GM12878 (cell line): ENCODE data around the gene NGB. TPM values are rescaled to one million over a fixed set of nuclear protein-coding genes. Genes with fewer than 3 reads are reported as not detected.

Experiments used
- ATAC-seq: fragments of 200-7000 bp; cut with Tn5 transposase; 3 replicates; pipeline ENCODE4 v1.9.1; 2020; ENCODE audit warnings: mild to moderate bottlenecking, moderate library complexity
- BruUV-seq: library from RNA; stranded (reverse); fragments of 400-500 nt; replicated peaks from 2 replicates; lab custom pipeline; 2021; lab: Mats Ljungman, UMichigan
- CTCF ChIA-PET: fragments of 300-600 bp; sonication (Branson Sonifier 250); formaldehyde crosslinking; extraction: SDS; loops from one replicate; lab custom pipeline; 2021; ENCODE audit warnings: inconsistent platforms; lab: Yijun Ruan, JAX
- POLR2A ChIA-PET: fragments of 350-600 bp; formaldehyde crosslinking; extraction: SDS; loops from one replicate; lab custom pipeline; 2021; ENCODE audit warnings: inconsistent platforms; lab: Charles Lee
- RAD21 ChIA-PET: fragments of 300-600 bp; sonication (Branson Sonifier 250); formaldehyde crosslinking; loops from one replicate; lab custom pipeline; 2023; ENCODE audit warnings: antibody characterized with exemption; ENCODE audit not compliant: unreplicated experiment; lab: Charles Lee
- SMC1A ChIA-PET: fragments of 300-600 bp; sonication (Branson Sonifier 250); formaldehyde crosslinking; loops from one replicate; lab custom pipeline; 2023; ENCODE audit not compliant: unreplicated experiment, uncharacterized antibody; lab: Charles Lee
- DNase-seq: peaks from one replicate; pipeline ENCODE4 v3.0.0-alpha.2; 2011; ENCODE audit warnings: low read depth, low spot score
- FAIRE-seq: peaks from 3 replicates; lab custom pipeline; 2011; peaks lifted over from hg19 to GRCh38; lab: Jason Lieb, UNC
- H2AFZ ChIP-seq: 2 replicates; pipeline ENCODE4 v1.6.0; 2011; ENCODE audit warnings: low read depth, low read length, control low read depth; ENCODE audit not compliant: control insufficient read depth
- H3K27ac ChIP-seq: 2 replicates; pipeline ENCODE4 v1.5.1; 2011; ENCODE audit warnings: control low read depth; ENCODE audit not compliant: control insufficient read depth, insufficient read depth
- H3K27me3 ChIP-seq, 2 experiments: replicated peaks in 1 of 2; 2 replicates each; pipeline versions ENCODE4 v1.6.0 to v1.6.1; 2011; ENCODE audit warnings: low read length in 1 of 2; ENCODE audit not compliant: control insufficient read depth in 2 of 2, insufficient read depth in 2 of 2
- H3K36me3 ChIP-seq, 2 experiments: 2 replicates each; pipeline ENCODE4 v1.5.1; 2011; ENCODE audit warnings: low read length in 1 of 2; ENCODE audit not compliant: control insufficient read depth in 2 of 2, insufficient read depth in 2 of 2
- H3K4me1 ChIP-seq: 2 replicates; pipeline ENCODE4 v1.6.1; 2011; ENCODE audit warnings: mild to moderate bottlenecking, low read length, moderate library complexity, mixed read lengths; ENCODE audit not compliant: control insufficient read depth, insufficient read depth
- H3K4me2 ChIP-seq: 2 replicates; pipeline ENCODE4 v1.6.0; 2011; ENCODE audit warnings: control low read depth; ENCODE audit not compliant: control insufficient read depth, insufficient read depth
- H3K4me3 ChIP-seq: fragments of 200-600 bp; sonication (generic); 2 replicates; pipeline ENCODE4 v1.5.1; 2016
- H3K79me2 ChIP-seq: 2 replicates; pipeline ENCODE4 v1.6.0; 2011; ENCODE audit warnings: low read length; ENCODE audit not compliant: control insufficient read depth, insufficient read depth
- H3K9ac ChIP-seq: 2 replicates; pipeline ENCODE4 v1.8.0; 2011; ENCODE audit warnings: low read length, control low read depth, mixed read lengths; ENCODE audit not compliant: control insufficient read depth, insufficient read depth
- H3K9me3 ChIP-seq: replicated peaks from 3 replicates; pipeline ENCODE4 v1.5.1; 2011; ENCODE audit warnings: mild to moderate bottlenecking, low read length; ENCODE audit not compliant: control insufficient read depth, insufficient read depth
- H4K20me1 ChIP-seq: 2 replicates; pipeline ENCODE4 v1.6.0; 2011; ENCODE audit not compliant: control insufficient read depth, insufficient read depth
- BHLHE40 ChIP-seq, 2 experiments: fragments of 450-650 bp in 1 of 2; IDR thresholded peaks; 2 replicates each; pipeline ENCODE4 v1.6.1; 2011 to 2017; ENCODE audit warnings: low read depth in 2 of 2, borderline replicate concordance in 1 of 2, improper control_type of control experiment in 1 of 2, low read length in 1 of 2, mild to moderate bottlenecking in 1 of 2
- CBFB ChIP-seq: IDR thresholded peaks from 2 replicates; pipeline ENCODE4 v1.6.1; 2016; ENCODE audit warnings: antibody characterized with exemption, low read depth
- CEBPB ChIP-seq, 2 experiments: fragments of 150-350 bp in 1 of 2; IDR thresholded peaks; 2 replicates each; pipeline ENCODE4 v1.6.1; 2012 to 2014; ENCODE audit warnings: low read depth in 2 of 2, low read length in 2 of 2, borderline replicate concordance in 1 of 2, inconsistent platforms in 1 of 2
- NR2C2 ChIP-seq: IDR thresholded peaks from 2 replicates; pipeline ENCODE4 v1.6.1; 2011; ENCODE audit warnings: borderline replicate concordance, low read depth; ENCODE audit not compliant: control insufficient read depth, insufficient read length
- SIX5 ChIP-seq: IDR thresholded peaks from 2 replicates; pipeline ENCODE4 v1.6.1; 2011; ENCODE audit warnings: mild to moderate bottlenecking, low read depth, low read length, moderate library complexity; ENCODE audit not compliant: severe bottlenecking
- SMAD1 ChIP-seq: fragments of 450-650 bp; IDR thresholded peaks from 2 replicates; pipeline ENCODE4 v1.6.1; 2018; ENCODE audit warnings: mild to moderate bottlenecking, low read depth; ENCODE audit not compliant: partially characterized antibody
- SREBF1 ChIP-seq: IDR thresholded peaks from 2 replicates; pipeline ENCODE4 v1.6.1; 2012; ENCODE audit warnings: mild to moderate bottlenecking, low read length
- STAT1 ChIP-seq: fragments of 450-650 bp; conservative IDR thresholded peaks from 2 replicates; pipeline ENCODE4 v1.6.1; 2014; ENCODE audit warnings: antibody characterized with exemption, mild to moderate bottlenecking
- ZSCAN29 ChIP-seq: fragments of 450-650 bp; IDR thresholded peaks from 2 replicates; pipeline ENCODE4 v1.6.1; 2017; ENCODE audit warnings: mild to moderate bottlenecking, moderate library complexity
- WGBS: methylation state at CpG from one replicate; pipeline ENCODE4 v1.1.6; 2016; ENCODE audit warnings: low lambda C conversion rate; ENCODE audit not compliant: insufficient replicate concordance, insufficient coverage; ENCODE audit errors: missing lambda C conversion rate; 5-methylcytosine and 5-hydroxymethylcytosine counted together
- in situ Hi-C: fragments of 300-500 bp; cut with MboI; formaldehyde crosslinking; loops from 9 replicates; pipeline ENCODE4 v1.14.3; 2018; ENCODE audit warnings: mixed read lengths
- intact Hi-C: fragments of 100-400 bp; cut with micrococcal nuclease; formaldehyde crosslinking; loops from one replicate; pipeline ENCODE4 v1.14.2; 2022; ENCODE audit not compliant: unreplicated experiment
- polyA plus RNA-seq, 11 experiments: library from polyadenylated mRNA; depleted of rRNA in 4 of 11; unstranded in 6 of 11; stranded (reverse) in 5 of 11; fragments of >200 nt; fragmentation: Nextera tagmentation in 4 of 11; fragmentation: Illumina TruSeq in 1 of 11; extraction: Ambion mirVana in 4 of 11; extraction: Trizol in 1 of 11; gene quantifications; 1 replicate in 1 of 11; 2 replicates in 10 of 11; pipeline versions ENCODE4 v1.2.1 to v1.2.3, GENCODE V29; 2011 to 2016; ENCODE audit warnings: inconsistent platforms in 2 of 11, missing spikeins in 2 of 11, low read depth in 1 of 11
- total RNA-seq, 4 experiments: library from RNA; depleted of rRNA in 3 of 4; stranded (reverse); fragments of >200 nt in 3 of 4; fragmentation: Illumina TruSeq in 1 of 4; extraction: Trizol in 1 of 4; gene quantifications; 2 replicates each; pipeline versions ENCODE4 v1.2.1 to v1.2.3, GENCODE V29; 2013 to 2021
- TF ChIP-seq, protein P1 (sequence below): fragments of 450-650 bp; IDR thresholded peaks from 2 replicates; pipeline ENCODE4 v1.6.1; 2016; ENCODE audit warnings: mild to moderate bottlenecking
- TF ChIP-seq, protein P2 (sequence below): fragments of 450-650 bp; formaldehyde crosslinking; IDR thresholded peaks from 2 replicates; pipeline ENCODE4 v1.4.0; 2020; ENCODE audit warnings: mild to moderate bottlenecking, moderate library complexity
- TF ChIP-seq, protein P3 (sequence below): fragments of 450-650 bp; IDR thresholded peaks from 2 replicates; pipeline ENCODE4 v1.6.1; 2017; ENCODE audit warnings: antibody characterized with exemption, mild to moderate bottlenecking, moderate library complexity
- TF ChIP-seq, protein P4 (sequence below): IDR thresholded peaks from 2 replicates; pipeline ENCODE4 v1.6.1; 2012; ENCODE audit warnings: low read length, inconsistent platforms
- TF ChIP-seq, protein P5 (sequence below): fragments of 150-350 bp; IDR thresholded peaks from 2 replicates; pipeline ENCODE4 v1.6.1; 2014; ENCODE audit warnings: mild to moderate bottlenecking, low read depth, low read length

The NGB gene
- total and polyA plus RNA-seq, 10 of the 15 experiments (the other 5 are each of a cell fraction or from before 2014, with no cell fraction given) = 0.19 TPM; not detected in 9

DNA sequence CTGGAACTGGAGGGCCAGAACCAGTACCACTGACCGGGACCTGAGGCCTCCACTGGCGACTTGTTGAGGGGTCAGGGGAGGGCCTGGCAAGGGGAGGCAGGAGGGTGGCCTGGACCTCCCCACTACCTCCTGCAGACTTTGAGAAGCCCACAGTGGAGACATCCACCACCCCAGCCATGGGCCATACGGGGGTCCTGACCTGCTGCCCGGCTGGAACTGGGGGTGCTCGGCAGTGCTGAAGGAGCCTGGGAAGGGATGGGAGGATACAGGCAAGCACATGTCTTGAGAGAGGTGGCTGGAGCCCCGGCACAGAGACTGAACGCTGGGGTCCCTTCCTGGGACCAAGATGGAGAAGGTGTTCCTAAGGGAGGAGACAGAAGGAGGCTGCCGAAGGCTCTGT lies 14.3 kb downstream of the NGB start:
- RAD21 ChIA-PET = no interaction called here
- FAIRE-seq = no peak
- no TSS peak for BruUV-seq
- TF ChIP-seq CEBPB (IDR thresholded peaks at IDR 0.05; ENCODE audit: borderline replicate concordance in 1 of 2, low read depth in 2 of 2, low read length in 2 of 2) = no peak
- TF ChIP-seq SREBF1 = no peak
- TF ChIP-seq SMAD1 = no peak
- TF ChIP-seq, protein P1, sequence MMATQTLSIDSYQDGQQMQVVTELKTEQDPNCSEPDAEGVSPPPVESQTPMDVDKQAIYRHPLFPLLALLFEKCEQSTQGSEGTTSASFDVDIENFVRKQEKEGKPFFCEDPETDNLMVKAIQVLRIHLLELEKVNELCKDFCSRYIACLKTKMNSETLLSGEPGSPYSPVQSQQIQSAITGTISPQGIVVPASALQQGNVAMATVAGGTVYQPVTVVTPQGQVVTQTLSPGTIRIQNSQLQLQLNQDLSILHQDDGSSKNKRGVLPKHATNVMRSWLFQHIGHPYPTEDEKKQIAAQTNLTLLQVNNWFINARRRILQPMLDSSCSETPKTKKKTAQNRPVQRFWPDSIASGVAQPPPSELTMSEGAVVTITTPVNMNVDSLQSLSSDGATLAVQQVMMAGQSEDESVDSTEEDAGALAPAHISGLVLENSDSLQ = no peak
- no peak for TF ChIP-seq ZSCAN29
- TF ChIP-seq SIX5 = no peak
- TF ChIP-seq BHLHE40 (IDR thresholded peaks at IDR 0.05; ENCODE audit: borderline replicate concordance in 1 of 2, low read depth in 2 of 2, low read length in 1 of 2) = no peak
- TF ChIP-seq STAT1 = no peak
- TF ChIP-seq, protein P2, sequence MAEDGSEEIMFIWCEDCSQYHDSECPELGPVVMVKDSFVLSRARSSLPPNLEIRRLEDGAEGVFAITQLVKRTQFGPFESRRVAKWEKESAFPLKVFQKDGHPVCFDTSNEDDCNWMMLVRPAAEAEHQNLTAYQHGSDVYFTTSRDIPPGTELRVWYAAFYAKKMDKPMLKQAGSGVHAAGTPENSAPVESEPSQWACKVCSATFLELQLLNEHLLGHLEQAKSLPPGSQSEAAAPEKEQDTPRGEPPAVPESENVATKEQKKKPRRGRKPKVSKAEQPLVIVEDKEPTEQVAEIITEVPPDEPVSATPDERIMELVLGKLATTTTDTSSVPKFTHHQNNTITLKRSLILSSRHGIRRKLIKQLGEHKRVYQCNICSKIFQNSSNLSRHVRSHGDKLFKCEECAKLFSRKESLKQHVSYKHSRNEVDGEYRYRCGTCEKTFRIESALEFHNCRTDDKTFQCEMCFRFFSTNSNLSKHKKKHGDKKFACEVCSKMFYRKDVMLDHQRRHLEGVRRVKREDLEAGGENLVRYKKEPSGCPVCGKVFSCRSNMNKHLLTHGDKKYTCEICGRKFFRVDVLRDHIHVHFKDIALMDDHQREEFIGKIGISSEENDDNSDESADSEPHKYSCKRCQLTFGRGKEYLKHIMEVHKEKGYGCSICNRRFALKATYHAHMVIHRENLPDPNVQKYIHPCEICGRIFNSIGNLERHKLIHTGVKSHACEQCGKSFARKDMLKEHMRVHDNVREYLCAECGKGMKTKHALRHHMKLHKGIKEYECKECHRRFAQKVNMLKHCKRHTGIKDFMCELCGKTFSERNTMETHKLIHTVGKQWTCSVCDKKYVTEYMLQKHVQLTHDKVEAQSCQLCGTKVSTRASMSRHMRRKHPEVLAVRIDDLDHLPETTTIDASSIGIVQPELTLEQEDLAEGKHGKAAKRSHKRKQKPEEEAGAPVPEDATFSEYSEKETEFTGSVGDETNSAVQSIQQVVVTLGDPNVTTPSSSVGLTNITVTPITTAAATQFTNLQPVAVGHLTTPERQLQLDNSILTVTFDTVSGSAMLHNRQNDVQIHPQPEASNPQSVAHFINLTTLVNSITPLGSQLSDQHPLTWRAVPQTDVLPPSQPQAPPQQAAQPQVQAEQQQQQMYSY (CRISPR knock-in tag) = no peak
- TF ChIP-seq, protein P3, sequence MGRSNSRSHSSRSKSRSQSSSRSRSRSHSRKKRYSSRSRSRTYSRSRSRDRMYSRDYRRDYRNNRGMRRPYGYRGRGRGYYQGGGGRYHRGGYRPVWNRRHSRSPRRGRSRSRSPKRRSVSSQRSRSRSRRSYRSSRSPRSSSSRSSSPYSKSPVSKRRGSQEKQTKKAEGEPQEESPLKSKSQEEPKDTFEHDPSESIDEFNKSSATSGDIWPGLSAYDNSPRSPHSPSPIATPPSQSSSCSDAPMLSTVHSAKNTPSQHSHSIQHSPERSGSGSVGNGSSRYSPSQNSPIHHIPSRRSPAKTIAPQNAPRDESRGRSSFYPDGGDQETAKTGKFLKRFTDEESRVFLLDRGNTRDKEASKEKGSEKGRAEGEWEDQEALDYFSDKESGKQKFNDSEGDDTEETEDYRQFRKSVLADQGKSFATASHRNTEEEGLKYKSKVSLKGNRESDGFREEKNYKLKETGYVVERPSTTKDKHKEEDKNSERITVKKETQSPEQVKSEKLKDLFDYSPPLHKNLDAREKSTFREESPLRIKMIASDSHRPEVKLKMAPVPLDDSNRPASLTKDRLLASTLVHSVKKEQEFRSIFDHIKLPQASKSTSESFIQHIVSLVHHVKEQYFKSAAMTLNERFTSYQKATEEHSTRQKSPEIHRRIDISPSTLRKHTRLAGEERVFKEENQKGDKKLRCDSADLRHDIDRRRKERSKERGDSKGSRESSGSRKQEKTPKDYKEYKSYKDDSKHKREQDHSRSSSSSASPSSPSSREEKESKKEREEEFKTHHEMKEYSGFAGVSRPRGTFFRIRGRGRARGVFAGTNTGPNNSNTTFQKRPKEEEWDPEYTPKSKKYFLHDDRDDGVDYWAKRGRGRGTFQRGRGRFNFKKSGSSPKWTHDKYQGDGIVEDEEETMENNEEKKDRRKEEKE = no peak
- no peak for TF ChIP-seq NR2C2
- TF ChIP-seq, protein P4, sequence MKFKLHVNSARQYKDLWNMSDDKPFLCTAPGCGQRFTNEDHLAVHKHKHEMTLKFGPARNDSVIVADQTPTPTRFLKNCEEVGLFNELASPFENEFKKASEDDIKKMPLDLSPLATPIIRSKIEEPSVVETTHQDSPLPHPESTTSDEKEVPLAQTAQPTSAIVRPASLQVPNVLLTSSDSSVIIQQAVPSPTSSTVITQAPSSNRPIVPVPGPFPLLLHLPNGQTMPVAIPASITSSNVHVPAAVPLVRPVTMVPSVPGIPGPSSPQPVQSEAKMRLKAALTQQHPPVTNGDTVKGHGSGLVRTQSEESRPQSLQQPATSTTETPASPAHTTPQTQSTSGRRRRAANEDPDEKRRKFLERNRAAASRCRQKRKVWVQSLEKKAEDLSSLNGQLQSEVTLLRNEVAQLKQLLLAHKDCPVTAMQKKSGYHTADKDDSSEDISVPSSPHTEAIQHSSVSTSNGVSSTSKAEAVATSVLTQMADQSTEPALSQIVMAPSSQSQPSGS = no peak
- TF ChIP-seq, protein P5, sequence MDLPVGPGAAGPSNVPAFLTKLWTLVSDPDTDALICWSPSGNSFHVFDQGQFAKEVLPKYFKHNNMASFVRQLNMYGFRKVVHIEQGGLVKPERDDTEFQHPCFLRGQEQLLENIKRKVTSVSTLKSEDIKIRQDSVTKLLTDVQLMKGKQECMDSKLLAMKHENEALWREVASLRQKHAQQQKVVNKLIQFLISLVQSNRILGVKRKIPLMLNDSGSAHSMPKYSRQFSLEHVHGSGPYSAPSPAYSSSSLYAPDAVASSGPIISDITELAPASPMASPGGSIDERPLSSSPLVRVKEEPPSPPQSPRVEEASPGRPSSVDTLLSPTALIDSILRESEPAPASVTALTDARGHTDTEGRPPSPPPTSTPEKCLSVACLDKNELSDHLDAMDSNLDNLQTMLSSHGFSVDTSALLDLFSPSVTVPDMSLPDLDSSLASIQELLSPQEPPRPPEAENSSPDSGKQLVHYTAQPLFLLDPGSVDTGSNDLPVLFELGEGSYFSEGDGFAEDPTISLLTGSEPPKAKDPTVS = no peak
- no peak for TF ChIP-seq CBFB

More for the DNA sequence above, 14.3 kb downstream of the NGB start:
- Histone ChIP-seq H3K9me3 (no peaks in the 10 kb centered on the region), H2AFZ (no peak overlapping the region), H3K4me3 (no peak overlapping the region), H4K20me1 (no peaks in the 10 kb centered on the region), H3K79me2 (no peaks in the 10 kb centered on the region), H3K36me3 (no peaks in the 10 kb centered on the region), H3K27ac (no peak overlapping the region), H3K27me3 (no peaks in the 10 kb centered on the region; a peak in 2 of 4 replicates), H3K4me1 (no peaks in the 10 kb centered on the region), H3K4me2 (no peak overlapping the region), H3K9ac (no peak overlapping the region)
- in situ Hi-C loops (no loop called here), intact Hi-C loops (no loop called here)
- ChIA-PET CTCF (interaction anchor here (1.1 kb wide), 1 partner anchor 11 kb away, joined by 4 read pairs; no protein-coding TSS in a partner anchor), POLR2A (no interaction called here), SMC1A (no interaction called here)
- whole genome bisulfite sequencing = 29% methylated on average over 7 of the region's 8 CpGs
- ATAC-seq (no peak), DNase-seq (no peak)
